ENCODE data around the gene CSF2RB.

Gene CSF2RB

GRCh38 chr22:36918586-36919284 is 5.3 kb downstream of the CSF2RB start:
- DNase-seq (ENCODE audit: extremely low read depth in 1 of 2, low read depth in 1 of 2): no peak

GRCh38 chr22:36921309-36922104 is 8.1 kb downstream of the CSF2RB start:
- DNase-seq (ENCODE audit: extremely low read depth in 1 of 2, low read depth in 1 of 2): no peak

GRCh38 chr22:36922105-36922608 is 8.7 kb downstream of the CSF2RB start:
- DNase-seq (ENCODE audit: extremely low read depth in 1 of 2, low read depth in 1 of 2): no peak

- DNase-seq (ENCODE audit: extremely low read depth in 1 of 2, low read depth in 1 of 2): no peak
Observed at GRCh38 chr22:36922711-36923110, 9.3 kb downstream of the CSF2RB start.

GRCh38 chr22:36923131-36923788 is 9.8 kb downstream of the CSF2RB start:
- no peak for DNase-seq (ENCODE audit: extremely low read depth in 1 of 2, low read depth in 1 of 2)

- DNase-seq (ENCODE audit: extremely low read depth in 1 of 2, low read depth in 1 of 2): no peak
Observed at GRCh38 chr22:36924151-36924698, 10.8 kb downstream of the CSF2RB start.

GRCh38 chr22:36925388-36926290 is 12.2 kb downstream of the CSF2RB start:
- no peak for DNase-seq (ENCODE audit: extremely low read depth in 1 of 2, low read depth in 1 of 2)

GRCh38 chr22:36926309-36926708 is 12.9 kb downstream of the CSF2RB start:
- DNase-seq (ENCODE audit: extremely low read depth in 1 of 2, low read depth in 1 of 2): no peak

- no peak for DNase-seq (ENCODE audit: extremely low read depth in 1 of 2, low read depth in 1 of 2)
Observed at GRCh38 chr22:36926721-36927435, 13.4 kb downstream of the CSF2RB start.

- no peak for DNase-seq (ENCODE audit: extremely low read depth in 1 of 2, low read depth in 1 of 2)
Observed at GRCh38 chr22:36927671-36928070, 14.2 kb downstream of the CSF2RB start.

GRCh38 chr22:36928196-36928595 is 14.8 kb downstream of the CSF2RB start:
- DNase-seq (ENCODE audit: extremely low read depth in 1 of 2, low read depth in 1 of 2): no peak

GRCh38 chr22:36928786-36929535 is 15.5 kb downstream of the CSF2RB start:
- no peak for DNase-seq (ENCODE audit: extremely low read depth in 1 of 2, low read depth in 1 of 2)

- no peak for DNase-seq (ENCODE audit: extremely low read depth in 1 of 2, low read depth in 1 of 2)
Observed at GRCh38 chr22:36929621-36930020, 16.2 kb downstream of the CSF2RB start.

- no peak for DNase-seq (ENCODE audit: extremely low read depth in 1 of 2, low read depth in 1 of 2)
Observed at GRCh38 chr22:36930041-36930935, 16.9 kb downstream of the CSF2RB start.

GRCh38 chr22:36931446-36931845 is 18.0 kb downstream of the CSF2RB start:
- no peak for DNase-seq (ENCODE audit: extremely low read depth in 1 of 2, low read depth in 1 of 2)

GRCh38 chr22:36933629-36934417 is 20.4 kb downstream of the CSF2RB start:
- no peak for DNase-seq (ENCODE audit: extremely low read depth in 1 of 2, low read depth in 1 of 2)

Measured in activated CD8-positive, alpha-beta memory T cell treated with anti-CD3 and anti-CD28 coated beads for 1 hour (primary cell).